ENCODE measurements around the gene SCAMP1.

SCAMP1 gene

GRCh38 chr5:78458843-78459242 lies 98.4 kb downstream of the SCAMP1 start:
- Histone ChIP-seq H3K27me3 (replicated peaks; ENCODE audit: control insufficient read depth, insufficient read depth, low read length, poor library complexity, severe bottlenecking) (no peaks in the 10 kb centered on the region), H3K36me3 (ENCODE audit: control insufficient read depth, insufficient read depth, low read length) (peaks cover 6% of the 10 kb centered on the region)

DNA sequence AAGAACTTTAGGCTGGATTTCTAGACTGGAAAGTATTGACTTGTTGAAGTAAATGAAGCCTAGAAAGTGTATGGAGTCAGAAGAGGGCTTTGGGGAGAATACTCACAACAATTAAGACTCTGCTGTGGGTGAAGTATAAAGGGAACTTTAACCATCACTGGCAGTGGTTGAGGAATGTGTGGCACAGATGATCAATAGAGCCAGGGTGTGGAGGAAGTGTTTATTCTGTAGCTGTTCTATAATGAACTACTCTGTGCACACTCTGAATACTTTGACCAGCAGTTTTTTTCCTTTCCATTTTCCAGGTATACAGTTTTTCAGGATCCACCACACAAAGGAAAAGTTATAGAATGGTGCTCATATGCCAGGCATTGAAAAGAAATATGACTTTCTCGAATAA lies 106.7 kb downstream of the SCAMP1 start:
- Histone ChIP-seq H3K4me1 (ENCODE audit: control insufficient read depth, insufficient read depth, low read length, poor library complexity, severe bottlenecking) (no peaks in the 10 kb centered on the region), H3K36me3 (ENCODE audit: control insufficient read depth, insufficient read depth, low read length) (no peaks in the 10 kb centered on the region), H3K27me3 (replicated peaks; ENCODE audit: control insufficient read depth, insufficient read depth, low read length, poor library complexity, severe bottlenecking) (no peaks in the 10 kb centered on the region), H3K4me3 (ENCODE audit: insufficient read depth, low read depth, low read length, poor library complexity, severe bottlenecking) (no peak overlapping the region), H3K9me3 (ENCODE audit: control insufficient read depth, low read length) (no peaks in the 10 kb centered on the region), H3K27ac (ENCODE audit: insufficient read depth, low read length, poor library complexity, severe bottlenecking) (no peak overlapping the region)
- no peak for DNase-seq

More at GRCh38 chr5:78458843-78459242, 98.4 kb downstream of the SCAMP1 start:
- H3K9me3 ChIP-seq (ENCODE audit: control insufficient read depth, low read length) = no peaks in the 10 kb centered on the region
- H3K4me3 ChIP-seq (ENCODE audit: insufficient read depth, low read depth, low read length, poor library complexity, severe bottlenecking) = no peak overlapping the region
- no peak for DNase-seq
- no peak overlapping the region for H3K27ac ChIP-seq (ENCODE audit: insufficient read depth, low read length, poor library complexity, severe bottlenecking)
- no peaks in the 10 kb centered on the region for H3K4me1 ChIP-seq (ENCODE audit: control insufficient read depth, insufficient read depth, low read length, poor library complexity, severe bottlenecking)

- no peaks in the 10 kb centered on the region for H3K27me3 ChIP-seq (replicated peaks; ENCODE audit: control insufficient read depth, insufficient read depth, low read length, poor library complexity, severe bottlenecking)
- H3K4me3 ChIP-seq (ENCODE audit: insufficient read depth, low read depth, low read length, poor library complexity, severe bottlenecking) = no peak overlapping the region
- DNase-seq = no peak
- H3K9me3 ChIP-seq (ENCODE audit: control insufficient read depth, low read length) = no peaks in the 10 kb centered on the region
- no peak overlapping the region for H3K27ac ChIP-seq (ENCODE audit: insufficient read depth, low read length, poor library complexity, severe bottlenecking)
- no peaks in the 10 kb centered on the region for H3K36me3 ChIP-seq (ENCODE audit: control insufficient read depth, insufficient read depth, low read length)
- H3K4me1 ChIP-seq (ENCODE audit: control insufficient read depth, insufficient read depth, low read length, poor library complexity, severe bottlenecking) = no peaks in the 10 kb centered on the region
Observed at GRCh38 chr5:78467752-78468357, 107.4 kb downstream of the SCAMP1 start.

DNA sequence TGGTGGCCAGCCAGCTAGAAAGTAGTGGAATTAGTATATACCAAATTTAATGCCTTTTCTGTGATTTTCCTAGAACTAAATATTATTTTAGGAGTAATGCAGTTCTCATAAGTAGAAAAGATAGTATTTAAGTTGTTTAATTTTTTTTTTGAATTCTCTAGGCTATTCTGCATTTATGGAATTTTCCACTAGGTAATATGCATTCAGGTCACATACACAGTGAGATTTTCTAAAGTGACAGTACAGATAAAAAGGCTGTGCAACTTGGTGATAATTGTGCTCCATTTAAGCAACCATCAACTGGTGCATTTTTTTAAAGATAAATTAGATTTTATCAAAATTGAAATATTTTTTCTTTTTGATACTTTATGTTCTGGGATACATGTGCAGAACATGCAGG lies 111.5 kb downstream of the SCAMP1 start:
- no peaks in the 10 kb centered on the region for H3K27me3 ChIP-seq (replicated peaks; ENCODE audit: control insufficient read depth, insufficient read depth, low read length, poor library complexity, severe bottlenecking)
- no peaks in the 10 kb centered on the region for H3K9me3 ChIP-seq (ENCODE audit: control insufficient read depth, low read length)
- H3K36me3 ChIP-seq (ENCODE audit: control insufficient read depth, insufficient read depth, low read length) = peaks cover 7% of the 10 kb centered on the region
- no peak overlapping the region for H3K4me3 ChIP-seq (ENCODE audit: insufficient read depth, low read depth, low read length, poor library complexity, severe bottlenecking)
- no peaks in the 10 kb centered on the region for H3K4me1 ChIP-seq (ENCODE audit: control insufficient read depth, insufficient read depth, low read length, poor library complexity, severe bottlenecking)
- DNase-seq = no peak
- no peak overlapping the region for H3K27ac ChIP-seq (ENCODE audit: insufficient read depth, low read length, poor library complexity, severe bottlenecking)

DNA sequence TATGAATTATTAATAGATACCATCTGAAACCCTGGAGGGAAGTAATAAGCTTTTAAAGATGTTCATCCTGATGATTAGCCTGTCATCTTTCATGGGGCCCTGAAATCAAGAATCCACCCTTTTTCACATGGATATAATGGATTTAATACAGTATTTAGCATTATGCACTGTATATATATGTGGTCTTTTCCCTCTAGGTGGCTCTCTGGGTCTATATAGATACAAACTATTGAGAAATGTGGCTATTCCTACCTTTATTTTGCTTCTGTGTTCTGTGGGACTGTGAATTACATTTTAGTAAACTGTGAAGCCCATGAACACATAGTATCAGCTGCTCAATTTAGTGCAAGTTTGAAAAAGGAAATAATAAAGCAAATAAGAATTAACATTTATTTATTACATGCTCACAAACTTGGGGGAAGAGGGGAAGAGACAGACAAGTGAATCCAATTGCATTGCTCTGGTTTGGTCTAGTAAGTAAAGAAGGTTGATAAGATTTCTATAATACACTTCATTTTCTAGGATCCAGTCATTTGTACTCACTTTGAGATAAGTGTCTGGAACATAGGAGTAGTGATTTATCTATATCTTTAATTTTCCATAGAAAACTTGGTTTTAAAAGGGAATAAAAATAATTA lies 112.2 kb downstream of the SCAMP1 start:
- no peak for DNase-seq

DNA sequence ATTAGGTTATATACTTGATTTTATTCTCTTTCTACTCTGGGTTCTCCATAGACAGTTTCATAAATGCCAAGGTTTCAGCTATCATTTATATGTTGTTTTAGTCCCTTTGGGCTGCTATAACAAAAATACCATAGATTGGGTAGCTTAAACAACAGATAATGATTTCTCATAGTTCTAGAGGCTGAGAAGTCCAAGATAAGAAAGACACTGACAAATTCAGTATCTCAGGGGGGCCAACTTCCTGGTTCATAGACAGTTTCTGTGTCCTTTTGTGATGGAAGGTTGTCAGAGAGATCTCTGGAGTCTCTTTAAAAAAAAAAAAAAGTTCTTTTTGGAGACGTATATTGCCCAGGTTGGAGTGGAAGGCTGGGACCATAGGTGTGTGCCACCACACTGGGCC lies 113.3 kb downstream of the SCAMP1 start:
- H3K27me3 ChIP-seq (replicated peaks; ENCODE audit: control insufficient read depth, insufficient read depth, low read length, poor library complexity, severe bottlenecking) = no peaks in the 10 kb centered on the region
- H3K36me3 ChIP-seq (ENCODE audit: control insufficient read depth, insufficient read depth, low read length) = peaks cover 11% of the 10 kb centered on the region
- H3K9me3 ChIP-seq (ENCODE audit: control insufficient read depth, low read length) = no peaks in the 10 kb centered on the region
- DNase-seq = no peak
- H3K27ac ChIP-seq (ENCODE audit: insufficient read depth, low read length, poor library complexity, severe bottlenecking) = no peak overlapping the region
- no peaks in the 10 kb centered on the region for H3K4me1 ChIP-seq (ENCODE audit: control insufficient read depth, insufficient read depth, low read length, poor library complexity, severe bottlenecking)
- H3K4me3 ChIP-seq (ENCODE audit: insufficient read depth, low read depth, low read length, poor library complexity, severe bottlenecking) = no peak overlapping the region

More for the DNA sequence above, 112.2 kb downstream of the SCAMP1 start:
- Histone ChIP-seq H3K4me1 (ENCODE audit: control insufficient read depth, insufficient read depth, low read length, poor library complexity, severe bottlenecking) (no peaks in the 10 kb centered on the region), H3K9me3 (ENCODE audit: control insufficient read depth, low read length) (no peaks in the 10 kb centered on the region), H3K27me3 (replicated peaks; ENCODE audit: control insufficient read depth, insufficient read depth, low read length, poor library complexity, severe bottlenecking) (no peaks in the 10 kb centered on the region), H3K27ac (ENCODE audit: insufficient read depth, low read length, poor library complexity, severe bottlenecking) (no peak overlapping the region), H3K4me3 (ENCODE audit: insufficient read depth, low read depth, low read length, poor library complexity, severe bottlenecking) (no peak overlapping the region), H3K36me3 (ENCODE audit: control insufficient read depth, insufficient read depth, low read length) (peaks cover 11% of the 10 kb centered on the region)

DNA sequence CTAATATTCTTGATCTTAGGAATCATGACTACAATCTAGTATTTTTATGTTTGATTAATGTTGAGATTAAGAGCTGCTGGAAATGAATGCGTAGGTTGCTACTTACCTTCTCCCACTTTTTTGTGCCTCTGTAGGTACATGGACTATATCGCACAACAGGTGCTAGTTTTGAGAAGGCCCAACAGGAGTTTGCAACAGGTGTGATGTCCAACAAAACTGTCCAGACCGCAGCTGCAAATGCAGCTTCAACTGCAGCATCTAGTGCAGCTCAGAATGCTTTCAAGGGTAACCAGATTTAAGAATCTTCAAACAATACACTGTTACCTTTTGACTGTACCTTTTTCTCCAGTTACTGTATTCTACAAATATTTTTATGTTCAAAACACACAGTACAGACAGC lies 115.0 kb downstream of the SCAMP1 start:
- Histone ChIP-seq H3K4me3 (ENCODE audit: insufficient read depth, low read depth, low read length, poor library complexity, severe bottlenecking) (no peak overlapping the region), H3K27ac (ENCODE audit: insufficient read depth, low read length, poor library complexity, severe bottlenecking) (no peak overlapping the region), H3K4me1 (ENCODE audit: control insufficient read depth, insufficient read depth, low read length, poor library complexity, severe bottlenecking) (no peaks in the 10 kb centered on the region), H3K9me3 (ENCODE audit: control insufficient read depth, low read length) (no peaks in the 10 kb centered on the region), H3K27me3 (replicated peaks; ENCODE audit: control insufficient read depth, insufficient read depth, low read length, poor library complexity, severe bottlenecking) (no peaks in the 10 kb centered on the region), H3K36me3 (ENCODE audit: control insufficient read depth, insufficient read depth, low read length) (peaks cover 11% of the 10 kb centered on the region)
- DNase-seq = no peak

DNA sequence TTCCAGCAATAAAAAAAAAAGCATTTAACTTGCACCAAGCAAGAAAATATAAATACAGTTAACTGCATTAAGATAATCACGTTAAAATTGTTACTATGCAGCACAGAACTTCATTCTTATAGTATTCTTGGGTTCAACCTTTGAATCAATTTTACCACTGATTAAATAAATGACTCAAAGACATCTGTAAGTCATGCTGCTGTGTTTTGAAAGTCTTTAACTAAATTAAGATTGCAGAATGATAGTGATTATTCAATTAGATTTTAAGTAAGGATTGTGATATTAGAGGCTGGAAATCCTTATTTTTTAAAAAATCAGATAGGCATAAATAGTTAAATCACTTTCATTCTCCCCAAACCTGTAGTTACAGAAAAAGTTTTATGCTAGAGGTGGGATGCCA lies 116.4 kb downstream of the SCAMP1 start:
- Histone ChIP-seq H3K27me3 (replicated peaks; ENCODE audit: control insufficient read depth, insufficient read depth, low read length, poor library complexity, severe bottlenecking) (no peaks in the 10 kb centered on the region), H3K36me3 (ENCODE audit: control insufficient read depth, insufficient read depth, low read length) (peaks cover 11% of the 10 kb centered on the region), H3K27ac (ENCODE audit: insufficient read depth, low read length, poor library complexity, severe bottlenecking) (no peak overlapping the region), H3K4me3 (ENCODE audit: insufficient read depth, low read depth, low read length, poor library complexity, severe bottlenecking) (no peak overlapping the region), H3K9me3 (ENCODE audit: control insufficient read depth, low read length) (no peaks in the 10 kb centered on the region), H3K4me1 (ENCODE audit: control insufficient read depth, insufficient read depth, low read length, poor library complexity, severe bottlenecking) (no peaks in the 10 kb centered on the region)
- DNase-seq = no peak

DNA sequence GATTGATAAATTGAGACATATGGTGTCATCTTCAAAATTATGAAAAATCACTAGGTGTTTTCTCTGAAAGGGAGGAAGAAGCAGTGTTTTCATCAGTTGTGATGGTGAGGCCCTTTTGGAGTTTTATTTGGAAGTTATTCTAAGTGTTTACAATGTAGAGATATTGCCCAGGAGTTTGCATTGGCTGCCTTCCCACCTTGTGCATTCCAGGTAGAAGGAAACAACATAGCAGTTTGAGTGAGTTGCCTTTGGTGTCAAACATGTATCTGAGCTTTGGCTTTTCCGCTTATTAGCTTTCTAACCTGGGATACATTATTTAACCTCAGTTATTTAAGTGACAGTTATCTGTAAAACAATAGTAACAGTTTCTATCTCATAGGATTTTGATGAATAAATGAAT lies 122.5 kb downstream of the SCAMP1 start:
- H3K27ac ChIP-seq (ENCODE audit: insufficient read depth, low read length, poor library complexity, severe bottlenecking) = no peak overlapping the region
- no peak for DNase-seq
- no peaks in the 10 kb centered on the region for H3K36me3 ChIP-seq (ENCODE audit: control insufficient read depth, insufficient read depth, low read length)
- H3K9me3 ChIP-seq (ENCODE audit: control insufficient read depth, low read length) = no peaks in the 10 kb centered on the region
- no peaks in the 10 kb centered on the region for H3K4me1 ChIP-seq (ENCODE audit: control insufficient read depth, insufficient read depth, low read length, poor library complexity, severe bottlenecking)
- H3K4me3 ChIP-seq (ENCODE audit: insufficient read depth, low read depth, low read length, poor library complexity, severe bottlenecking) = no peak overlapping the region
- no peaks in the 10 kb centered on the region for H3K27me3 ChIP-seq (replicated peaks; ENCODE audit: control insufficient read depth, insufficient read depth, low read length, poor library complexity, severe bottlenecking)

DNA sequence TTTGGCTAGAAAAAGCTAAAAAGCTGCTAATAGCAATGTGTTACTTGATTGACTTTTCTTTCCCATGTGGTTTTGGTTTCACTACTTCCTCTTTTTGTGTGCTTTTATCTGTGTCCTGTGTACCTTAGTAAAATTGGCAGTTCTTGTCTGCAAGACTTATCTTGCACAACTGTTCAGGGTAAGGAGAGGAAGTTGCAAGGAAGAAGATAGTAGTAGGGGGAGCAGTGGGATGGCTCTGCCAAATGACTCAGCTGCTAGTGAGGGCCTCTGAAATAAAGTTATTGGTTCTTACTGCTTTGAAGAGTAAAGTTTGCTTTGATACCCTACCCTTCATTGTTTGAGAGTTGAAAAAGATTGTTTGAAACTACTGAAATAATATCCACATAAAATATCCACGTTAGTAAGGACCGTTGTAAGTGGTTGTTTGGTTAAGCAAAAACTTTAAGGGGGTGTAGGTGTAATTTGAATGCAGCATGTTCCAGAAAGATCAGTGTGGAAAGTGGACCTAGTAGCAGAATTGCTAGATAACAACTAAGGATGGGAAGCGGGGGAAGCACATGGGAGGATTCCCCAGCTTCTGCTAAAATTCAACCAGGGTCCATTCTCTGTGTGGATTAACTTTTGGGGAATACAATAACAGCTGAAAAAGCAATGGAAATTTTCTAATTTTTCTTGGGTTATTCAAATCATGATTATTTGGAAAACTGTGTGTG lies 123.5 kb downstream of the SCAMP1 start:
- Histone ChIP-seq H3K27me3 (replicated peaks; ENCODE audit: control insufficient read depth, insufficient read depth, low read length, poor library complexity, severe bottlenecking) (no peaks in the 10 kb centered on the region), H3K27ac (ENCODE audit: insufficient read depth, low read length, poor library complexity, severe bottlenecking) (no peak overlapping the region), H3K4me3 (ENCODE audit: insufficient read depth, low read depth, low read length, poor library complexity, severe bottlenecking) (no peak overlapping the region), H3K4me1 (ENCODE audit: control insufficient read depth, insufficient read depth, low read length, poor library complexity, severe bottlenecking) (no peaks in the 10 kb centered on the region), H3K36me3 (ENCODE audit: control insufficient read depth, insufficient read depth, low read length) (no peaks in the 10 kb centered on the region), H3K9me3 (ENCODE audit: control insufficient read depth, low read length) (no peaks in the 10 kb centered on the region)
- DNase-seq = no peak

Measured in effector memory CD4-positive, alpha-beta T cell (primary cell).